GM18526 (cell line): Measurements from ENCODE around the gene ARHGAP8.

Experiments used
- POLR2A ChIP-seq: IDR thresholded peaks from 3 replicates; pipeline ENCODE4 v1.6.1; 2011; ENCODE audit not compliant: insufficient read length; ENCODE audit errors: extremely low read depth

ARHGAP8 gene

GRCh38 chr22:44719586-44720368 lies 32.6 kb upstream of the ARHGAP8 start:
- no peak for TF ChIP-seq POLR2A

GRCh38 chr22:44721213-44721612 lies 31.2 kb upstream of the ARHGAP8 start:
- no peak for TF ChIP-seq POLR2A

- no peak for TF ChIP-seq POLR2A
Observed at GRCh38 chr22:44722611-44723010, 29.8 kb upstream of the ARHGAP8 start.

GRCh38 chr22:44723801-44724200 lies 28.6 kb upstream of the ARHGAP8 start:
- TF ChIP-seq POLR2A: no peak

GRCh38 chr22:44724416-44724815 lies 28.0 kb upstream of the ARHGAP8 start:
- no peak for TF ChIP-seq POLR2A

- TF ChIP-seq POLR2A: no peak
Observed at GRCh38 chr22:44724859-44725258, 27.5 kb upstream of the ARHGAP8 start.

GRCh38 chr22:44726439-44726838 lies 25.9 kb upstream of the ARHGAP8 start:
- no peak for TF ChIP-seq POLR2A

GRCh38 chr22:44727148-44727547 lies 25.2 kb upstream of the ARHGAP8 start:
- no peak for TF ChIP-seq POLR2A

GRCh38 chr22:44727709-44728108 lies 24.7 kb upstream of the ARHGAP8 start:
- no peak for TF ChIP-seq POLR2A

- no peak for TF ChIP-seq POLR2A
Observed at GRCh38 chr22:44728761-44729324, 23.5 kb upstream of the ARHGAP8 start.

- no peak for TF ChIP-seq POLR2A
Observed at GRCh38 chr22:44729391-44730021, 22.9 kb upstream of the ARHGAP8 start.

GRCh38 chr22:44730022-44730393 lies 22.4 kb upstream of the ARHGAP8 start:
- no peak for TF ChIP-seq POLR2A

- TF ChIP-seq POLR2A: no peak
Observed at GRCh38 chr22:44730490-44731356, 21.7 kb upstream of the ARHGAP8 start.

- TF ChIP-seq POLR2A: no peak
Observed at GRCh38 chr22:44731357-44731970, 20.9 kb upstream of the ARHGAP8 start.

GRCh38 chr22:44732017-44732561 lies 20.3 kb upstream of the ARHGAP8 start:
- TF ChIP-seq POLR2A: no peak
